GM03348 (cell line): ENCODE measurements around the gene GGT1.
"Not testable (repeated sequence)": the region's sequence is repeated elsewhere in the genome, so short reads cannot be mapped to it uniquely, and the experiment has no call there.

Source experiments
- DNase-seq: peaks from one replicate; pipeline ENCODE4 v3.0.0; 2012; ENCODE audit warnings: low spot score

The GGT1 gene

GRCh38 chr22:24599958-24600715 lies 2.9 kb upstream of the GGT1 start:
- DNase-seq, result not testable (repeated sequence)

GRCh38 chr22:24601217-24602104 lies 1.5 kb upstream of the GGT1 start:
- DNase-seq, result no peak

GRCh38 chr22:24602105-24602749 lies 766 bp upstream of the GGT1 start:
- DNase-seq, result not testable (repeated sequence)

- not testable (repeated sequence) for DNase-seq
Measured at GRCh38 chr22:24603770-24604629, 1.0 kb downstream of the GGT1 start.

- DNase-seq, result not testable (repeated sequence)
Measured at GRCh38 chr22:24606340-24606739, 3.3 kb downstream of the GGT1 start.

GRCh38 chr22:24607429-24607983 lies 4.5 kb downstream of the GGT1 start:
- DNase-seq, result not testable (repeated sequence)

GRCh38 chr22:24608327-24608726 lies 5.3 kb downstream of the GGT1 start:
- not testable (repeated sequence) for DNase-seq

GRCh38 chr22:24609888-24610287 lies 6.9 kb downstream of the GGT1 start:
- not testable (repeated sequence) for DNase-seq

GRCh38 chr22:24614794-24615193 lies 11.8 kb downstream of the GGT1 start:
- DNase-seq, result not testable (repeated sequence)

GRCh38 chr22:24621244-24621643 lies 18.3 kb downstream of the GGT1 start:
- not testable (repeated sequence) for DNase-seq

- DNase-seq, result not testable (repeated sequence)
Measured at GRCh38 chr22:24622596-24622995, 19.6 kb downstream of the GGT1 start.

GRCh38 chr22:24627911-24628310 lies 24.9 kb downstream of the GGT1 start:
- not testable (repeated sequence) for DNase-seq

GRCh38 chr22:24629069-24629468 lies 26.1 kb downstream of the GGT1 start:
- not testable (repeated sequence) for DNase-seq

- DNase-seq, result not testable (repeated sequence)
Measured at GRCh38 chr22:24630812-24631427, 27.9 kb downstream of the GGT1 start.

- DNase-seq, result not testable (repeated sequence)
Measured at GRCh38 chr22:24631430-24632122, 28.6 kb downstream of the GGT1 start.

- DNase-seq, result not testable (repeated sequence)
Measured at GRCh38 chr22:24632642-24633041, 29.6 kb downstream of the GGT1 start.

- DNase-seq, result not testable (repeated sequence)
Measured at GRCh38 chr22:24633231-24634023, 30.4 kb downstream of the GGT1 start.

GRCh38 chr22:24634776-24635389 lies 31.9 kb downstream of the GGT1 start:
- not testable (repeated sequence) for DNase-seq

GRCh38 chr22:24636513-24636912 lies 33.5 kb downstream of the GGT1 start:
- DNase-seq, result not testable (repeated sequence)
